HG03460 (cell line): Measurements from ENCODE around the gene LLGL1.

ENCODE experiments used
- ATAC-seq: cut with Tn5 transposase; IDR thresholded peaks from one replicate; pipeline ENCODE4 v1.9.1; 2021; ENCODE audit not compliant: unreplicated experiment

LLGL1 gene

DNA sequence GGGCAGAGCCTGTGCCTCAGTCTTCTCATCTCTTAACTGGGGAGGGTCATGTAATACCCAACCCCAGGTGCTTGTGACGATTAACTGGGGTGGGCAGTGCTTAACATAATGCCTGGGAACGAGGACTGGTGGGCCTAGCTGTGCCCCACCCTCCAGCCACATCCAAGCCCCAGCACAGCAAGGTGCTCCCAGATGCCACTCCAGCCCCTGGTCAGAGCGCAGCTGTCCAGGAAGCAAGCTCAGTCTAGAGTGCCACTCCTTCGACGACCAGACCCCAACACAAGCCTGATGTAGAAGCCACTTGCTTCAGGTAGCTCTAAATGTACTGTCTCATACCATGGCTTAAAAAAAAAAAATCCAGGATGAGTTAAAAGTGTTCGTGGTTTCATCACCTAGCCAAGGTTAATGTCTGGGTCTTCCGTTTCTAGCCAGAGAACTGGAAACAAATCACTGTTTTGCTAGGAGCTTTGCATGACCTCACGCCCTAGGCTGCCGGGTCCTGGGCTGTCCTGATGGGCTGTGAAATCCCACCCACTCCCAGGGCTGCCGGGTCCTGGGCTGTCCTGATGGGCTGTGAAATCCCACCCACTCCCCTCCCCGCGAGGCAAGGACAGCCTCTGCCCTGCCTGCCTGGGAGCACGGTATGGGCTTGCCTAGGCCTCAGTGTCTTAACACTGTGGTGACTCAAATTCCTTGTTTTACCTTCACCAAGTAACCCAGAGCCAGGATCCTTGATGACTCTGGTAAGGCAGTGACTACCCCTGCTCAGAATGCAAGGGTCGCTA, 42.7 kb downstream of the LLGL1 start:
- no peak for ATAC-seq

DNA sequence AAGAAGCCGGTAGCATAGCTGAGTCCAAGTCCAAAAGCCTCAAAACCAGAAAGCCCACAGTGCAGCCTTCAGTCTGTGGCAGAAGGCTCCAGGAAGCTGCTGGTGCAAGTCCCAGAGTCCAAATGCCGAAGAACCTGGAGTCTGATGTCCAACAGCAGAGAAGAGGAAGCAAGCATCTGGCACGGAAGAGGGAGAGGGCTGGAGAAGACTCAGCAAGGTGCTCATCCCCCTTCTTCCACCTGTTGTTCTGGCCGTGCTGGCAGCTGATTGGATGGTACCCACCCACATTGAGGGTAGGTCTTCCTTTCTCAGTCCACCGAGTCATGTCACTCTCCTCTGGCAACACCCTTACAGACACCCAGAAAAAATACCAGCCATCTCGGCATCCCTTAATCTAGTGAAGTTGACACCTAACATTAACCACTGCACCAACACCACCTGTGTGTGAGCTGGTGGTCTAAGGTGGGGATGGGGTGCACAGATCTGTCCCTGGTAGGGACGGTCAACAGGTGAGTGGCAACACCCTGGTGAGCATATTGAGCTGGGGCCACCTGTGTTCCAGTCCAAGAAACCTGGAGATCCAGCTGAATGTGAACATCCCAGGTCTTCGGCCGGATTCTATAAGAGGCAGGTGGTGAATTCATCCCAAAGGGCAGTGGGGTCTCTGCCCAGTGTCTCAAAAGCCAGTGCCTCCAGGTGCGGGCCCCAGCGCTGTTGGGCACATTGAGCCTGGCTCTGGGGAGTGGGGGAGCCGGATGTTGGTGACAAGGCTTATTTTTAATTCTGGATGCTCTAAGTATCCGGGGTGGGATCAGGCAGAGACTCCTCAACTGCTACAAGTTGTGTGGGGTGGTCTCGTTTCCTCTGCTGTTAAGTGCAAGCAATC, 44.9 kb downstream of the LLGL1 start:
- ATAC-seq = no peak

DNA sequence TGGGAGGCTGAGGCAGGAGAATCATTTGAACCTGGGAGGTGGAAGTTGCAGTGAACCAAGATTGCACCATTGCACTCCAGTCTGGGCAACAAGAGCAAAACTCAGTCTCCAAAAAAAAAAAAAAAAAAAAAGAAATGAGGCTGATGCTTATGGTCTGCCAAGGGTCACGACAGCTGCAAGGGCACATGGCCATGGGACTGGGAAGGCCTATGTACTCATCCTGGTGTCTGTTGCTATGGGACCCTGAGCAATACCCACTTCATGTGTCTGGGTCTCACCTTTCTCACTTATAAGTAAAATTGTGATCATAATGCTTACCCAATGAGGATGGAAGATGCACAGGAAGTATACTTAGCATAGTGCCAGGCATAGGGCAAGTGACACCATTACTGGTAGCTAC, 51.6 kb downstream of the LLGL1 start:
- ATAC-seq = no peak

DNA sequence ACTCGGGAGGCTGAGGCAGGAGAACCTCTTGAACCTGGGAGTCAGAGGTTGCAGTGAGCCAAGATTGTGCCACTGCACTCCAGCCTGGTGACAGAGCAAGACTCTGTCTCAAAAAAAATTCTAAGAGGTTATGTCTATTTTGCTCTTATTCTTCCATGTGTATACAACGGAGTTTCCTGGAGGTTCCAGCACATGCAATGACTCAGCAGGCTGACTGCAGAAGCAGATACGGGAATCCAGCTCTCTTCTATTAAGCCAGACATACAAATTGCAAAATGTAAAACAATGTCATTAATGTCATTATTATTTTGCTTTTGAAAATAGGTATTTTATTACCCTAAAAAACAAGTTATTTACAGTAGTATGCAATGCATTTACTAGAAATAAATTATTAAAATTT, 53.4 kb downstream of the LLGL1 start:
- ATAC-seq = no peak

DNA sequence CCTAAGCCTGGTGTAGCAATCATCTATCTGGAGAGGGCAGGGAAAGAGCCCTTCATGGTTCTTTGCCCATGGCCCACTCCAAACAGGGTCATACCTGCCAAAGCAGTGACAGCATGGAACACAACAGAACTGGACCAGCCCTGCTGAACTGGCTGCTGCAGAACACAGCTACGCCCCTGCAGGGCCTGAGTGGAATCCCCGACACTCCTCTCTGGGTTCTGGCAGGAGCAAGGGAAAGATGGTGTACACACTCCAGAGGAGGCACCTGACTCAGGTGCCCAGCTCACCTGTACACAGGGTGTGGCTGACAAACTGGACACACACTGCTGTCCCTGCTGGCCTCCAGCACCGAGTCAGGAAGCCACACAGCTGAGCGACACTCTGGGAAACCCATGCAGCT, 54.8 kb downstream of the LLGL1 start:
- no peak for ATAC-seq

DNA sequence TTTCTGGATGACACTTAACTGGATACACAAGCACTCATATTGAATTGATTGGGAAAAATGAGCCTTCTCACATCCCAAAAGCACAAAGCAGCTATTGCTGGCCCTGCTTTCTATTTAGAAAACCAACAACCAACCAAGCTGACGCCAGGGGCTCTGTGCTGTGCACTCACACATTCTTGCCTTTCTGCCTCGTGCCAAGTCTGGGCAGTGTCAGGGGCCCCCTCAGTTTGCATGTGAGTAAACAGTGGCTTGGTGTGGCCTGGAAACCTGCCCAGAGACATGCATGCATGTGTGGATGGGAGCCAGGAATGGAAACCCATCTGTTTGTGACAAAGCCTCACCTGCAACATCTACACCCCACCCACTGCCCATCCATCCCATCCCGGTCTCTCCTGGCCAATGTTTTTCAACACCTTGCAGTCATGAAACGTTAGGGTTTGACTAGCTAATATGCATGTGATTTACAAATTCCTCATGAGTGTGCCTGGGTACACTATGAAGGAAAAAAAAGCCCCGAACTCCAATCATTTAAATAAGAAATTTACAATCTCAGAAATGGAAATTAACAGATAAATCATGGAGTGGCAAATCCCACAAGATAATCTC, 55.4 kb downstream of the LLGL1 start:
- no peak for ATAC-seq

DNA sequence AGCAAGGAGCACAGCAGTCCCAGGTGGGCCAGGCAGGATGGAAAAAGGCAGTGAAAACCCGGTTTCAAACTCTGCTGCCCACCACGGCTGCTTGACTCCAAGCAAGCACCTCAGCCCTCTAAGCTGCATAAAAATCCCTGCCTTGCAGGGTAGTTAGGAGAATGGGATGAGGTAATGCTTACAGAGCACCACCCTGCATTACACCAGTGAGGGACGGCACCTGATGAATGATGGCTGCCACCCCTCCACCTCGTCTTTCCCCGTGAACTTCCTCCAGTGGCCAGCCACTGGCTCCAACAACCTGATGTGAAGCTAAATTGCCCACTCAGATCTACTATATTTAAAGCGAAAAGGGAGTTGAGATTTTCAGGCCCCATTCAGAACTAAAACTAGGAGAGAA, 56.4 kb downstream of the LLGL1 start:
- ATAC-seq = no peak

DNA sequence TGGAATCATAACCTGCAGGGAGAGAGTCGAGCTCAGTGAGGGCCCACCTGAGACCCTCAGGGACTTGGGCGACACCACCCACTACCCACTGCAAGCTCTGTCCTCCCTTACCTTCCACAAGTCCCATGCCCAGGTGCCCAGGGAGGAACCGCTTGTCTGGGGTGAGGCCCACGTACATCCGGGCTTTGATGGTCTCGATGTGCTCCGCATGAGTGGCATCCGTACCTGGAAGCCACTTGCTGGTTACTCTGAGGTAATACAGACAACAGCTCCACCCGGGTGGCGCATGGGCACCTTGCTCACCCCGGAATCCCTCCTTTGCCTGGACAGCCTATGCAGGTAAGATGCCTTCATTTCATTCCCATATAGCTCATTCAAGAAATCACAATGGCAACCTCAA, 59.9 kb downstream of the LLGL1 start:
- no peak for ATAC-seq

DNA sequence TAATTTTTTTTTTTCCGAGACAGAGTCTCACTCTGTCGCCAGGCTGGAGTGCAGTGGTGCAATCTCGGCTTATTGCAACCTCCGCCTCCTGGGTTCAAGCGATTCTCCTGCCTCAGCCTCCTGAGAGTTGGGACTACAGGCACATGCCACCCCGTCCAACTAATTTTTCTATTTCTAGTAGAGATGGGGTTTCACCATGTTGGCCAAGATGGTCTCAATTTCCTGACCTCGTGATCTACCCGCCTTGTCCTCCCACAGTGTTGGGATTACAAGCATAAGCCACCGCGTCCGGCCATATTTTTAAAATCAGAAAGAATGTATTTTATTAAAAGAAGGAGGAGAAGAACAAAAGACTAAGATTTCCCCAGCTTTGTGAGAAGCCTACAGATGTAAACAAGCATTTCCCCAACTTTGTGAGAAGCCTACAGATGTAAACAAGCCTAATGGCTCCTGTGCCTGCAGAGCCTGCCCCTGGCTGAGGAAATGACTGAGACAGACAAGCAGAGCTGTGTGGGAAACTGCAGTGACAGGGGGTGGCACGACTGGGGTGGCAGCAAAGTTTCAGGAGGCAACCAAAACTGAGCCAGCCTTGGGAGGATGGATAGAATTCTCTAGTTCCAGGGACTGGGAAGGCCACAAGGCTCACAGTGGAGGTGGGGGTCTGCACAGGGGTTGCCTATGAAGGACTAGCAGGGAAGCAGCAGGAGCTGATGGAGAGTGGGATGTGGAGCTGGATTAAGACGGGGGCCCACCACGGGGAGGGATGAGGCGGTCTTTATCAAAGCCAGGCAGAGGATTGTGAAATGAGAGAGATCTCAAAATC, 66.5 kb downstream of the LLGL1 start:
- ATAC-seq = no peak
